ENCODE data around the gene KCNJ5. TPM values are rescaled to one million over a fixed set of nuclear protein-coding genes. Genes with fewer than 3 reads are reported as not detected.

Gene KCNJ5
- total RNA-seq, 1 experiment from 2014 or later = 0.11 TPM

- no peaks in the 10 kb centered on the region; a peak in 2 of 5 replicates for H3K9me3 Mint-ChIP-seq
- H3K4me1 Mint-ChIP-seq = peaks cover 23 to 31% of the 10 kb centered on the region in 2 experiments
- Histone ChIP-seq H3T11ph (ENCODE audit: low read length) (no peak overlapping the region), H2BK12ac (ENCODE audit: insufficient read length, low read depth, low read length) (no peak overlapping the region), H3K4me1 (ENCODE audit: insufficient read depth, low read length) (no peaks in the 10 kb centered on the region; the same call in 1 of the 2 replicates), H3K79me2 (ENCODE audit: insufficient read depth, low read length) (no peaks in the 10 kb centered on the region), H3K18ac (ENCODE audit: insufficient read length, low read depth, low read length) (no peak overlapping the region), H2BK120ac (ENCODE audit: low read depth, low read length, poor library complexity, severe bottlenecking) (no peak overlapping the region), H4K20me1 (ENCODE audit: control insufficient read depth, insufficient read depth, insufficient read length) (peaks cover 4% of the 10 kb centered on the region), H3K4me2 (ENCODE audit: insufficient read depth, insufficient read length, low read length) (no peak overlapping the region), H4K8ac (replicated peaks; ENCODE audit: insufficient read length, low read depth, low read length) (no peak overlapping the region), H3K79me1 (ENCODE audit: insufficient read depth, low read depth, low read length, poor library complexity, severe bottlenecking) (no peaks in the 10 kb centered on the region), H2BK15ac (ENCODE audit: low read depth, low read length) (no peak overlapping the region), H4K91ac (ENCODE audit: insufficient read length, low read depth, low read length) (no peak overlapping the region), H3K4ac (ENCODE audit: low read depth, low read length) (no peak overlapping the region), H3K27ac (ENCODE audit: insufficient read length, low read depth, low read length) (no peak overlapping the region), H3K56ac (ENCODE audit: insufficient read length, low read depth, low read length) (no peak overlapping the region), H3K9me3 (ENCODE audit: control insufficient read depth, low read depth, low read length) (no peaks in the 10 kb centered on the region), H4K5ac (ENCODE audit: insufficient read length, low read depth, low read length) (no peak overlapping the region), H3K14ac (ENCODE audit: insufficient read depth, low read length) (no peak overlapping the region), H2BK5ac (ENCODE audit: insufficient read length, low read length) (no peak overlapping the region), H3K27me3 (ENCODE audit: insufficient read depth, low read length) (peaks cover 44% of the 10 kb centered on the region), H3K23me2 (ENCODE audit: insufficient read length, low read depth, low read length, poor library complexity, severe bottlenecking) (peaks cover 5% of the 10 kb centered on the region), H2BK20ac (ENCODE audit: low read depth, low read length, poor library complexity, severe bottlenecking) (no peak overlapping the region), H3K9ac (ENCODE audit: extremely low read depth, insufficient read length, low read length) (no peak overlapping the region), H2AK5ac (ENCODE audit: insufficient read length, low read length) (no peak overlapping the region), H3K23ac (ENCODE audit: insufficient read length, low read depth, low read length) (no peak overlapping the region), H2AFZ (ENCODE audit: low read length) (no peak overlapping the region)
- no peak overlapping the region for H3K27ac Mint-ChIP-seq
- H3K36me3 Mint-ChIP-seq (ENCODE audit: insufficient read depth in 1 of 3, low read depth in 3 of 3) = no peaks in the 10 kb centered on the region
- no peak for DNase-seq
- H3K4me3 Mint-ChIP-seq = no peak overlapping the region
- no CpG with 5 or more reads among the region's 13 CpGs for WGBS (ENCODE audit: extremely low coverage, insufficient read length, low lambda C conversion rate)
- peaks cover 93% of the 10 kb centered on the region for H3K27me3 Mint-ChIP-seq (ENCODE audit: low read depth)
- TF ChIP-seq, protein P1, sequence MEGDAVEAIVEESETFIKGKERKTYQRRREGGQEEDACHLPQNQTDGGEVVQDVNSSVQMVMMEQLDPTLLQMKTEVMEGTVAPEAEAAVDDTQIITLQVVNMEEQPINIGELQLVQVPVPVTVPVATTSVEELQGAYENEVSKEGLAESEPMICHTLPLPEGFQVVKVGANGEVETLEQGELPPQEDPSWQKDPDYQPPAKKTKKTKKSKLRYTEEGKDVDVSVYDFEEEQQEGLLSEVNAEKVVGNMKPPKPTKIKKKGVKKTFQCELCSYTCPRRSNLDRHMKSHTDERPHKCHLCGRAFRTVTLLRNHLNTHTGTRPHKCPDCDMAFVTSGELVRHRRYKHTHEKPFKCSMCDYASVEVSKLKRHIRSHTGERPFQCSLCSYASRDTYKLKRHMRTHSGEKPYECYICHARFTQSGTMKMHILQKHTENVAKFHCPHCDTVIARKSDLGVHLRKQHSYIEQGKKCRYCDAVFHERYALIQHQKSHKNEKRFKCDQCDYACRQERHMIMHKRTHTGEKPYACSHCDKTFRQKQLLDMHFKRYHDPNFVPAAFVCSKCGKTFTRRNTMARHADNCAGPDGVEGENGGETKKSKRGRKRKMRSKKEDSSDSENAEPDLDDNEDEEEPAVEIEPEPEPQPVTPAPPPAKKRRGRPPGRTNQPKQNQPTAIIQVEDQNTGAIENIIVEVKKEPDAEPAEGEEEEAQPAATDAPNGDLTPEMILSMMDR (conservative IDR thresholded peaks at IDR 0.05) = no peak
Measured at GRCh38 chr11:128898580-128899344, 7.6 kb downstream of the KCNJ5 start.

Data from H9 (cell line).